IMR-90 (cell line): ENCODE data around the gene GMPPB. TPM values are rescaled to one million over a fixed set of nuclear protein-coding genes. Genes with fewer than 3 reads are reported as not detected.

Source experiments
- ATAC-seq: fragments of 200-7000 bp; cut with Tn5 transposase; 2 replicates; pipeline ENCODE4 v1.9.1; 2020; ENCODE audit warnings: low read depth, mild to moderate bottlenecking, moderate library complexity
- BruUV-seq: library from RNA; stranded (reverse); fragments of 400-500 nt; replicated peaks from 2 replicates; lab custom pipeline; 2021; lab: Mats Ljungman, UMichigan
- CTCF ChIA-PET: fragments of 300-600 bp; formaldehyde crosslinking; extraction: SDS; loops from one replicate; lab custom pipeline; 2021; ENCODE audit warnings: antibody characterized with exemption; lab: Yijun Ruan, JAX
- POLR2A ChIA-PET: fragments of 300-600 bp; sonication (Branson Sonifier 250); formaldehyde crosslinking; loops from one replicate; lab custom pipeline; 2022; ENCODE audit warnings: antibody characterized with exemption; ENCODE audit not compliant: unreplicated experiment; lab: Charles Lee
- DNase-seq: peaks from one replicate; pipeline ENCODE4 v3.0.0; 2013
- H2AFZ ChIP-seq: replicated peaks from 2 replicates; pipeline ENCODE3; 2013; ENCODE audit warnings: low read length, mild to moderate bottlenecking; ENCODE audit not compliant: poor library complexity
- H2AK5ac ChIP-seq: 2 replicates; pipeline ENCODE4 v1.6.1; 2013; ENCODE audit warnings: low read depth, low read length, inconsistent platforms
- H2AK9ac ChIP-seq: replicated peaks from 2 replicates; pipeline ENCODE3; 2013; ENCODE audit warnings: mild to moderate bottlenecking, low read depth, low read length, moderate library complexity; ENCODE audit not compliant: poor library complexity
- H2BK120ac ChIP-seq: 2 replicates; pipeline ENCODE4 v1.6.1; 2013; ENCODE audit warnings: low read depth, low read length, inconsistent platforms
- H2BK15ac ChIP-seq: 3 replicates; pipeline ENCODE4 v1.6.1; 2013; ENCODE audit warnings: low read depth, low read length, inconsistent platforms
- H2BK20ac ChIP-seq: 2 replicates; pipeline ENCODE4 v1.6.1; 2013; ENCODE audit warnings: low read depth, mild to moderate bottlenecking, inconsistent platforms, low read length, moderate library complexity
- H2BK5ac ChIP-seq: 2 replicates; pipeline ENCODE4 v1.6.1; 2013; ENCODE audit warnings: mild to moderate bottlenecking, low read depth, low read length, inconsistent platforms; ENCODE audit not compliant: poor library complexity, severe bottlenecking
- H3K14ac ChIP-seq: replicated peaks from 2 replicates; pipeline ENCODE4 v1.6.1; 2013; ENCODE audit warnings: low read depth, low read length, inconsistent platforms
- H3K18ac ChIP-seq: 2 replicates; pipeline ENCODE4 v1.6.1; 2013; ENCODE audit warnings: low read depth, low read length, control low read depth
- H3K23ac ChIP-seq: 2 replicates; pipeline ENCODE4 v1.6.1; 2013; ENCODE audit warnings: low read depth, low read length, inconsistent platforms
- H3K27ac ChIP-seq: 2 replicates; pipeline ENCODE4 v1.5.1; 2013; ENCODE audit warnings: mild to moderate bottlenecking, control low read depth, low read length; ENCODE audit not compliant: insufficient read depth
- H3K27me3 ChIP-seq: 2 replicates; pipeline ENCODE4 v1.6.1; 2013; ENCODE audit warnings: low read length; ENCODE audit not compliant: control insufficient read depth, insufficient read depth
- H3K36me3 ChIP-seq: 2 replicates; pipeline ENCODE4 v1.6.1; 2013; ENCODE audit warnings: low read length, mixed read lengths; ENCODE audit not compliant: control insufficient read depth, insufficient read depth
- H3K4ac ChIP-seq: 2 replicates; pipeline ENCODE4 v1.6.1; 2013; ENCODE audit warnings: low read depth, low read length, inconsistent platforms
- H3K4me1 ChIP-seq: 2 replicates; pipeline ENCODE4 v1.6.1; 2013; ENCODE audit warnings: low read length, mixed read lengths; ENCODE audit not compliant: control insufficient read depth, insufficient read depth
- H3K4me2 ChIP-seq: 2 replicates; pipeline ENCODE4 v1.6.1; 2013; ENCODE audit warnings: low read depth, mild to moderate bottlenecking, control low read depth, low read length, moderate library complexity
- H3K4me3 ChIP-seq: 2 replicates; pipeline ENCODE4 v1.5.1; 2013; ENCODE audit warnings: low read depth, mild to moderate bottlenecking, control low read depth, low read length, moderate library complexity; ENCODE audit not compliant: insufficient read depth
- H3K56ac ChIP-seq: 2 replicates; pipeline ENCODE4 v1.6.1; 2013; ENCODE audit warnings: low read length, inconsistent platforms; ENCODE audit not compliant: insufficient read depth; ENCODE audit errors: extremely low read depth
- H3K79me1 ChIP-seq, 2 experiments: 2 replicates each; pipeline ENCODE4 v1.6.1; 2013; ENCODE audit warnings: low read length in 2 of 2, inconsistent platforms in 1 of 2, low read depth in 1 of 2
- H3K9ac ChIP-seq: 2 replicates; pipeline ENCODE4 v1.6.1; 2013; ENCODE audit warnings: low read depth, low read length, control low read depth
- H3K9me1 ChIP-seq: 2 replicates; pipeline ENCODE4 v1.6.1; 2013; ENCODE audit warnings: low read length, inconsistent platforms; ENCODE audit not compliant: insufficient read depth
- H3K9me3 ChIP-seq: 2 replicates; pipeline ENCODE4 v1.6.1; 2013; ENCODE audit warnings: low read length; ENCODE audit not compliant: control insufficient read depth, insufficient read depth
- H4K20me1 ChIP-seq: 2 replicates; pipeline ENCODE4 v1.6.1; 2013; ENCODE audit warnings: low read length, inconsistent platforms; ENCODE audit not compliant: insufficient read depth
- H4K5ac ChIP-seq: 2 replicates; pipeline ENCODE4 v1.6.1; 2013; ENCODE audit warnings: mild to moderate bottlenecking, low read depth, low read length, control low read depth
- H4K8ac ChIP-seq, 2 experiments: 2 replicates each; pipeline ENCODE4 v1.6.1; 2013; ENCODE audit warnings: low read depth in 2 of 2, low read length in 2 of 2, control low read depth in 1 of 2, inconsistent platforms in 1 of 2
- H4K91ac ChIP-seq: 2 replicates; pipeline ENCODE4 v1.6.1; 2013; ENCODE audit warnings: low read depth, low read length, inconsistent platforms; ENCODE audit not compliant: insufficient read depth
- BHLHE40 ChIP-seq: fragments of 150-350 bp; IDR thresholded peaks from 2 replicates; pipeline ENCODE4 v1.6.1; 2016; ENCODE audit warnings: mild to moderate bottlenecking, low read depth, low read length
- CEBPB ChIP-seq: IDR thresholded peaks from 2 replicates; pipeline ENCODE4 v1.6.1; 2012; ENCODE audit warnings: low read depth, low read length, improper control_type of control experiment
- CHD1 ChIP-seq: IDR thresholded peaks from 2 replicates; pipeline ENCODE4 v1.6.1; 2012; ENCODE audit warnings: low read depth, low read length, improper control_type of control experiment
- CTCF ChIP-seq: conservative IDR thresholded peaks from 2 replicates; pipeline ENCODE4 v1.5.1; 2012; ENCODE audit warnings: mild to moderate bottlenecking, low read depth, low read length, improper control_type of control experiment
- FOS ChIP-seq: fragments of 150-350 bp; IDR thresholded peaks from 2 replicates; pipeline ENCODE4 v1.6.1; 2016; ENCODE audit warnings: low read depth, low read length
- MAFK ChIP-seq: IDR thresholded peaks from 2 replicates; pipeline ENCODE4 v1.6.1; 2012; ENCODE audit warnings: low read depth, low read length, improper control_type of control experiment
- MAZ ChIP-seq: IDR thresholded peaks from 2 replicates; pipeline ENCODE4 v1.6.1; 2012; ENCODE audit warnings: low read depth, mild to moderate bottlenecking, low read length, improper control_type of control experiment, moderate library complexity, borderline replicate concordance
- MXI1 ChIP-seq: IDR thresholded peaks from 2 replicates; pipeline ENCODE4 v1.6.1; 2012; ENCODE audit warnings: low read depth, mild to moderate bottlenecking, low read length, moderate library complexity, borderline replicate concordance
- NFE2L2 ChIP-seq: fragments of 150-350 bp; IDR thresholded peaks from 2 replicates; pipeline ENCODE4 v1.6.1; 2016; ENCODE audit warnings: low read depth, mild to moderate bottlenecking, low read length
- POLR2A ChIP-seq: IDR thresholded peaks from 2 replicates; pipeline ENCODE4 v1.6.1; 2012; ENCODE audit warnings: mild to moderate bottlenecking, low read depth, low read length
- RAD21 ChIP-seq: IDR thresholded peaks from 2 replicates; pipeline ENCODE4 v1.6.1; 2012; ENCODE audit warnings: low read length, improper control_type of control experiment
- RCOR1 ChIP-seq: IDR thresholded peaks from 2 replicates; pipeline ENCODE4 v1.6.1; 2012; ENCODE audit warnings: mild to moderate bottlenecking, low read length, improper control_type of control experiment; ENCODE audit not compliant: insufficient replicate concordance
- RFX5 ChIP-seq: IDR thresholded peaks from 2 replicates; pipeline ENCODE4 v1.8.0; 2012; ENCODE audit warnings: low read depth, mild to moderate bottlenecking, low read length, moderate library complexity
- SMC3 ChIP-seq: fragments of 150-350 bp; IDR thresholded peaks from 2 replicates; pipeline ENCODE4 v1.6.1; 2016; ENCODE audit warnings: low read depth, mild to moderate bottlenecking, antibody characterized with exemption, low read length, moderate library complexity
- WGBS, 2 experiments: methylation state at CpG; one replicate each; pipeline versions ENCODE4 v1.1.5 to v1.1.7; 2013; ENCODE audit warnings: missing lambda C conversion rate in 2 of 2; ENCODE audit not compliant: insufficient read length in 1 of 2; ENCODE audit errors: extremely low coverage in 2 of 2; 5-methylcytosine and 5-hydroxymethylcytosine counted together
- dilution Hi-C: fragments of 300-500 bp; cut with HindIII; formaldehyde crosslinking; loops from one replicate; pipeline ENCODE4 v1.14.3; 2018; ENCODE audit warnings: low sequenced_read_pairs; ENCODE audit not compliant: unreplicated experiment
- in situ Hi-C: fragments of 300-500 bp; cut with MboI; formaldehyde crosslinking; loops from 3 replicates; pipeline ENCODE4 v1.14.3; 2019; ENCODE audit warnings: low sequenced_read_pairs, inconsistent platforms, mixed read lengths
- intact Hi-C: fragments of 100-400 bp; cut with micrococcal nuclease; formaldehyde crosslinking; loops from 2 replicates; pipeline ENCODE4 v1.10.0; 2022
- polyA plus RNA-seq, 3 experiments: library from polyadenylated mRNA; depleted of rRNA; stranded (reverse); fragments of >200 nt; gene quantifications; 2 replicates each; pipeline ENCODE4 v1.2.3, GENCODE V29; 2012; ENCODE audit warnings: low replicate concordance in 1 of 3
- total RNA-seq: library from RNA; depleted of rRNA; stranded (reverse); fragments of >200 nt; gene quantifications from 2 replicates; pipeline ENCODE4 v1.2.3, GENCODE V29; 2012

Gene GMPPB
- total and polyA plus RNA-seq, 2 of the 4 experiments (the other 2 are of a cell fraction): 27.9 to 37.3 TPM

- no peak overlapping the region for H3K9ac ChIP-seq
- H3K4ac ChIP-seq: no peak overlapping the region
- ChIA-PET CTCF (interaction anchor here (0.6 kb wide), 1 partner anchor 11 kb away, joined by 3 read pairs; no protein-coding TSS in a partner anchor), POLR2A (no interaction called here)
- H4K91ac ChIP-seq: no peak overlapping the region
- no peaks in the 10 kb centered on the region for H3K27me3 ChIP-seq
- no peak overlapping the region for H2AK5ac ChIP-seq
- BruUV-seq: no TSS peak
- no peak overlapping the region for H3K4me2 ChIP-seq
- no peak overlapping the region for H3K27ac ChIP-seq
- H4K20me1 ChIP-seq: peaks cover 62% of the 10 kb centered on the region
- no peaks in the 10 kb centered on the region for H3K9me3 ChIP-seq
- H3K36me3 ChIP-seq: peaks cover 5% of the 10 kb centered on the region
- intact Hi-C loops (no loop called here), in situ Hi-C loops (no loop called here), dilution Hi-C loops (no loop called here)
- no peak overlapping the region for H2BK15ac ChIP-seq
- H3K9me1 ChIP-seq: peaks cover 7% of the 10 kb centered on the region; the same call in 1 of the 2 replicates
- H3K18ac ChIP-seq: no peak overlapping the region
- H3K14ac ChIP-seq: no peak overlapping the region
- no peak overlapping the region for H2AK9ac ChIP-seq
- peaks cover 43 to 65% of the 10 kb centered on the region in 2 experiments for H3K79me1 ChIP-seq
- no peak overlapping the region for H4K8ac ChIP-seq
- H3K23ac ChIP-seq: no peak overlapping the region
- H2BK120ac ChIP-seq: no peak overlapping the region
- WGBS, 2 experiments: no CpG with 5 or more reads among the region's 1 CpG
- no peak overlapping the region for H3K56ac ChIP-seq
- no peak overlapping the region for H2AFZ ChIP-seq
- no peak overlapping the region for H3K4me3 ChIP-seq
- DNase-seq (no peak), ATAC-seq (peak; percentile 35; the same call in 1 of the 2 replicates)
- H2BK5ac ChIP-seq: no peak overlapping the region
- no peak overlapping the region for H2BK20ac ChIP-seq
- TF ChIP-seq CHD1 (no peak), BHLHE40 (no peak), RAD21 (no peak), NFE2L2 (no peak), MAFK (no peak), RFX5 (no peak), SMC3 (no peak), CTCF (no peak), MXI1 (no peak), RCOR1 (no peak), CEBPB (no peak), POLR2A (no peak), MAZ (no peak), FOS (no peak)
- H3K4me1 ChIP-seq: no peaks in the 10 kb centered on the region
- no peak overlapping the region for H4K5ac ChIP-seq
These were observed 35.5 kb upstream of the GMPPB start for GRCh38 chr3:49759226-49759625.
